Left lung (tissue), 10 donors: ENCODE data around the gene PDCL2. TPM values are rescaled to one million over a fixed set of nuclear protein-coding genes. Genes with fewer than 3 reads are reported as not detected.
"Not testable (repeated sequence)": the region's sequence is repeated elsewhere in the genome, so short reads cannot be mapped to it uniquely, and the experiment has no call there.

ENCODE experiments used
- ATAC-seq: fragments of 200-7000 bp; cut with Tn5 transposase; one replicate; pipeline ENCODE4 v1.9.1; 2020; ENCODE audit warnings: moderate library complexity
- DNase-seq, 4 donors: peaks; one replicate each; pipeline ENCODE4 v3.0.0-alpha.2; 2013 to 2020
- H3K27ac ChIP-seq, 2 donors: fragments of 200-600 bp; sonication (generic) in 1 of 2; one replicate each; pipeline versions ENCODE4 v1.5.0 to v1.8.0; 2020 to 2021
- H3K27me3 ChIP-seq, 2 donors: fragments of 200-600 bp; sonication (generic) in 1 of 2; one replicate each; pipeline versions ENCODE4 v1.5.0 to v1.8.0; 2020 to 2021
- H3K36me3 ChIP-seq, 2 donors: fragments of 200-600 bp; sonication (generic) in 1 of 2; one replicate each; pipeline versions ENCODE4 v1.5.0 to v1.8.0; 2020 to 2021
- H3K4me1 ChIP-seq, 2 donors: fragments of 200-600 bp; one replicate each; pipeline ENCODE4 v1.8.0; 2021
- H3K4me3 ChIP-seq, 2 donors: fragments of 200-600 bp; sonication (generic) in 1 of 2; one replicate each; pipeline versions ENCODE4 v1.5.0 to v1.8.0; 2020 to 2021; ENCODE audit warnings: mild to moderate bottlenecking in 1 of 2
- H3K9me3 ChIP-seq, 2 donors: fragments of 200-600 bp; sonication (generic) in 1 of 2; one replicate each; pipeline versions ENCODE4 v1.5.0 to v1.8.0; 2020 to 2021
- intact Hi-C, 2 donors: fragments of 100-400 bp; cut with DNase I; formaldehyde crosslinking; loops; one replicate each; pipeline versions ENCODE4 v1.11.2 to v1.14.2; 2022
- polyA plus RNA-seq, 6 donors: library from polyadenylated mRNA; unstranded; fragments of 120-200 nt; gene quantifications; one replicate each; pipeline ENCODE4 v1.2.1, GENCODE V29; 2013; ENCODE audit not compliant: insufficient read length in 6 of 6
- total RNA-seq, 2 donors: library from RNA; stranded (reverse); fragmentation: NEBNext Ultra II Directional; extraction: Animal tissue kit (Norgen Biotek cat#: 25700); gene quantifications; one replicate each; pipeline ENCODE4 v1.2.1, GENCODE V29; 2021
- TF ChIP-seq, protein P1 (sequence below), 2 donors: fragments of 200-600 bp; sonication (generic) in 1 of 2; IDR thresholded peaks; one replicate each; pipeline versions ENCODE4 v1.5.0 to v1.8.0; 2021; ENCODE audit warnings: antibody characterized with exemption in 2 of 2
- donor health status: DM: no; HTN: yes; CAD: no.
- donor health status: DM: no; HTN: no; CAD: no.

Gene PDCL2
- total and polyA plus RNA-seq, 8 donors = 0.53 TPM; not detected in 7

DNA sequence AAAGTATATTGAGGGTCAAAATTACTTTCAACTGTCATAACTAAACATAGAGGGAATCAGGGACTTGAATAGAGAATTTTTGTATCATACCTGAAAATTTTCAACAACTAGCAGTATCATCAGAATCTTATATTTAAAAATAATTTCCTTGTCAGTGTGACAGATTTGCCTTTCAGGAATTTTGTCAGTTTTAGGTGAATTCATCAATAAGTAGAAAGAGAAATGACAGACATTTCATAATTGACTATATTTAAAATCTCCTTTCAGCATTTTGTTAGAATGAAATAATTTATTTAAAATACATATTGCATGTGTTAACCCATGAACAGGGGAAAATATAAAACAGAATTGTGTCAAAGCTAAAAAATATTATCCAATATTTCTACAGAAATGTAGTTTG lies 8.6 kb upstream of the PDCL2 start:
- Histone ChIP-seq H3K4me3 (no peak overlapping the region), H3K36me3 (no peaks in the 10 kb centered on the region), H3K4me1 (no peaks in the 10 kb centered on the region), H3K9me3 (no peaks in the 10 kb centered on the region), H3K27ac (no peak overlapping the region), H3K27me3 (no peaks in the 10 kb centered on the region)
- TF ChIP-seq, protein P1, sequence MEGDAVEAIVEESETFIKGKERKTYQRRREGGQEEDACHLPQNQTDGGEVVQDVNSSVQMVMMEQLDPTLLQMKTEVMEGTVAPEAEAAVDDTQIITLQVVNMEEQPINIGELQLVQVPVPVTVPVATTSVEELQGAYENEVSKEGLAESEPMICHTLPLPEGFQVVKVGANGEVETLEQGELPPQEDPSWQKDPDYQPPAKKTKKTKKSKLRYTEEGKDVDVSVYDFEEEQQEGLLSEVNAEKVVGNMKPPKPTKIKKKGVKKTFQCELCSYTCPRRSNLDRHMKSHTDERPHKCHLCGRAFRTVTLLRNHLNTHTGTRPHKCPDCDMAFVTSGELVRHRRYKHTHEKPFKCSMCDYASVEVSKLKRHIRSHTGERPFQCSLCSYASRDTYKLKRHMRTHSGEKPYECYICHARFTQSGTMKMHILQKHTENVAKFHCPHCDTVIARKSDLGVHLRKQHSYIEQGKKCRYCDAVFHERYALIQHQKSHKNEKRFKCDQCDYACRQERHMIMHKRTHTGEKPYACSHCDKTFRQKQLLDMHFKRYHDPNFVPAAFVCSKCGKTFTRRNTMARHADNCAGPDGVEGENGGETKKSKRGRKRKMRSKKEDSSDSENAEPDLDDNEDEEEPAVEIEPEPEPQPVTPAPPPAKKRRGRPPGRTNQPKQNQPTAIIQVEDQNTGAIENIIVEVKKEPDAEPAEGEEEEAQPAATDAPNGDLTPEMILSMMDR (IDR thresholded peaks at IDR 0.05) = no peak
- DNase-seq (no peak), ATAC-seq (no peak)
- intact Hi-C loops = no loop called here

DNA sequence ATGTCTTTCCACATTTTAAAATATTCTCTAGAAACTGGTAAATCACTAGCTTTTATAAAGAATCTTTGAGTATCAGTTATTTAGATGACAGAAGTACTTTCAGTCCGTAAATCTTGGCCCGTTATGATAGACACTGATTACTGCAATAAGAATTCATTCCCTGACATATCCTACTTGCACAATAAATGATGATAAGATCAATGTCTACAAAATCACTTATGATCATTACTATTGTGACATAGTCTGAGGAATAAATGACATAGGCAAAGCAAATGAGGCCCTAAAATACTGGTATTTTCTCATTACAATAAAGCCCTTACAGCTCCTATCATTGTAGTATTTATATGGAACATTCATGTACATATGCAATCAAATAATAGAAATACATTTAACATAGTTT lies 6.6 kb upstream of the PDCL2 start:
- Histone ChIP-seq H3K9me3 (no peaks in the 10 kb centered on the region), H3K27me3 (no peaks in the 10 kb centered on the region), H3K36me3 (no peaks in the 10 kb centered on the region), H3K4me3 (no peak overlapping the region), H3K4me1 (no peaks in the 10 kb centered on the region), H3K27ac (no peak overlapping the region)
- TF ChIP-seq, protein P1 (IDR thresholded peaks at IDR 0.05) = no peak
- ATAC-seq = no peak
- intact Hi-C loops = no loop called here
- no peak for DNase-seq

DNA sequence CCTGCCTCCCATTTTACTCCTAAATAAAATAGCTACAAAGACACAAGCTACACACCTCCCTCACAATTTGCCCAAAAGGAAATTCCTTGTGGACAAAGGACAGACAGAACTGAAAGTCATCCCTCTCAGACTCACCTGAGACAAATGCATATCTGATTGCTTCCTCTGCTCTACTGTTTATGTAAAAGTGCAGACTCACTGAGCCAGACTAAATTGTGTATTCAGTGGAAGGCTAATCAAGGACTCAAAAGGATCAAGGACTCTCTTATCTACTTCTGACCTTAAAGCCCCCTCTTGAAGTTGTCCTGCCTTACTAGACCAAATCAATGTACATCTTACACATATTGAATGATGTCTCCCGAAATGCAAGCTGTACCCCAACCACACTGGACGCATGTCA lies 3.9 kb downstream of the PDCL2 start:
- H3K4me3 ChIP-seq = no peak overlapping the region
- intact Hi-C loops = no loop called here
- no peak overlapping the region for H3K27ac ChIP-seq
- TF ChIP-seq, protein P1 (IDR thresholded peaks at IDR 0.05) = no peak
- ATAC-seq (no peak), DNase-seq (no peak)
- H3K9me3 ChIP-seq = peaks cover 0 to 15% of the 10 kb centered on the region in 2 donors
- H3K27me3 ChIP-seq = no peaks in the 10 kb centered on the region
- H3K4me1 ChIP-seq = no peaks in the 10 kb centered on the region
- no peaks in the 10 kb centered on the region for H3K36me3 ChIP-seq

DNA sequence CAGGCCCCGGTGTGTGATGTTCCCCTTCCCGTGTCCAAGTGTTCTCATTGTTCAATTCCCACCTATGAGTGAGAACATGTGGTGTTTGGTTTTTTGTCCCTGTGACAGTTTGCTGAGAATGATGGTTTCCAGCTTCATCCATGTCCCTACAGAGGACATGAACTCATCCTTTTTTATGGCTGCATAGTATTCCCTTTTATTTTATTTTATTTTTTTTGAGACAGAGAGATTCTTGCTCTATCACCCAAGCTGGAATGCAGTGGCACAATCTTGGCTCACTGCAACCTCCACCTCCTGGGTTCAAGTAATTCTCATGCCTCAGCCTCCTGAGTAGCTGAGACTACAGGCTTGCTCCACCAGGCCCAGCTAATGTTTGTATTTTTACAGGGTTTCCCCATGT lies 9.3 kb downstream of the PDCL2 start:
- DNase-seq, H3K36me3 ChIP-seq, H3K27ac ChIP-seq, H3K27me3 ChIP-seq, H3K4me3 ChIP-seq, intact Hi-C loops, H3K4me1 ChIP-seq, H3K9me3 ChIP-seq, ATAC-seq: not testable (repeated sequence)

- no peaks in the 10 kb centered on the region for H3K4me1 ChIP-seq
- H3K36me3 ChIP-seq = no peaks in the 10 kb centered on the region
- intact Hi-C loops = no loop called here
- ATAC-seq = no peak
- peaks cover 0 to 33% of the 10 kb centered on the region in 2 donors for H3K9me3 ChIP-seq
- no peak overlapping the region for H3K4me3 ChIP-seq
- DNase-seq = no peak
- TF ChIP-seq, protein P1 (IDR thresholded peaks at IDR 0.05) = no peak
- no peak overlapping the region for H3K27ac ChIP-seq
- no peaks in the 10 kb centered on the region for H3K27me3 ChIP-seq
Observed at GRCh38 chr4:55578341-55579010, 13.6 kb downstream of the PDCL2 start.

DNA sequence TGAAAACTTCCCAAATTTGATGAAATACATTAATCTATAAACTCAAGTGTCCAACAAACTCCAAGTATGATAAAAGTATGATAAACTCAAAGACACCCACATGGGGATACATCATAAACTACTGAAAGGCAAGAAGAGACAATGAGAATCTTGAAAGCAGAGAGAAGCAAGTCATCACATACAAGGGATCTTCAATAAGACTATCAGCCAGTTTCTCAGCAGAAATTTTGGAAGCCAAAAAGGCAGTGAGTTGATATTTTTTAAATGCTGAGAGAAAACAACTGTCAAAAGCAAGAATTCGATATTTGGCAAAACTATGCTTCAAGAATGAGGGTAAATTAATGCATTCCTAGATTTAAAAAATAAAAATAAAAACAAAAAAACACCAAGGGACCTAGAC lies 16.5 kb downstream of the PDCL2 start:
- peaks cover 0 to 33% of the 10 kb centered on the region in 2 donors for H3K9me3 ChIP-seq
- intact Hi-C loops = no loop called here
- no peak overlapping the region for H3K4me3 ChIP-seq
- TF ChIP-seq, protein P1 (IDR thresholded peaks at IDR 0.05) = no peak
- no peaks in the 10 kb centered on the region for H3K4me1 ChIP-seq
- no peak for ATAC-seq
- no peak for DNase-seq
- no peak overlapping the region for H3K27ac ChIP-seq
- H3K36me3 ChIP-seq = no peaks in the 10 kb centered on the region
- no peaks in the 10 kb centered on the region for H3K27me3 ChIP-seq
